Anterior cingulate cortex (tissue), 58 donors: ENCODE results near the gene SDSL.
A peak's percentile ranks its signal among the peaks of the same experiment; 100 is the strongest.

Source experiments
- DNase-seq, 58 donors: peaks; one replicate each; lab custom pipeline; 2025; lab: John Stamatoyannopoulos, UW

Gene SDSL

GRCh38 chr12:113396200-113396599 lies 26.0 kb upstream of the SDSL start:
- DNase-seq = no peak

- DNase-seq = peak in 38 of 58 donors; percentile 8 to 86 (median 48)
Measured at GRCh38 chr12:113396828-113397496, 25.2 kb upstream of the SDSL start.

DNA sequence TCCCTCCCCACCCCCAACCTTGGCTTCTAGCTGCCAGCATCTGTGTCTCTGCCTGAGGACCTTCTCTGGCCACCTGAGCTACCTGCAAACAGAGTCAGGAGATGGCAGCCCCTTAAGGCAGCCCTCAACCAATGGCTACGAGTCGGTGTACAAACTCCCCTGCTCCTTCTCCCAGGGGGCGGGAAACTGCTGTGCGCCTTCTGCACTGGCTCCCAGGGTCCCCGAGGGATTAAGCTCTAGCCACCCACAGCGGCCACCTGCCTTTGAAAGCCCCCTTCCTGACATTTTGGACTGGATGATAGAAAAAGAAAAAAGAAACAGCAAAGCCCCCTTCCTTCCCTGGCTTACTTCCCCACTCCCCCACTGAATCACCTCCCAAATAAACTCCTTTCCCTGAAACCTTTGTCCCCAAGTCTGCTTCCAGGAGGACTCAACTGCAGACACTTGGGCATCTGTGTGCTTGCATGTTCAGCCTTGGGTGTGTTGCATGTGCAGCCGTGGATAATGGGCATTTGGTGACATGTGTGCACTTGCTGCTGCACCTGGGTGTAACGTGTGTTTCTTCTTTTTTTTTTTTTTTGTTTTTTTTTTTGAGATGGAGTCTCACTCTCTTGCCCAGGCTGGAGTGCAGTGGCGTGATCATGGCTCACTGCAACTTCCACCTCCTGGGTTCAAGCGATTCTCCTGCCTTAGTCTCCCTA lies 24.5 kb upstream of the SDSL start:
- DNase-seq = no peak

DNA sequence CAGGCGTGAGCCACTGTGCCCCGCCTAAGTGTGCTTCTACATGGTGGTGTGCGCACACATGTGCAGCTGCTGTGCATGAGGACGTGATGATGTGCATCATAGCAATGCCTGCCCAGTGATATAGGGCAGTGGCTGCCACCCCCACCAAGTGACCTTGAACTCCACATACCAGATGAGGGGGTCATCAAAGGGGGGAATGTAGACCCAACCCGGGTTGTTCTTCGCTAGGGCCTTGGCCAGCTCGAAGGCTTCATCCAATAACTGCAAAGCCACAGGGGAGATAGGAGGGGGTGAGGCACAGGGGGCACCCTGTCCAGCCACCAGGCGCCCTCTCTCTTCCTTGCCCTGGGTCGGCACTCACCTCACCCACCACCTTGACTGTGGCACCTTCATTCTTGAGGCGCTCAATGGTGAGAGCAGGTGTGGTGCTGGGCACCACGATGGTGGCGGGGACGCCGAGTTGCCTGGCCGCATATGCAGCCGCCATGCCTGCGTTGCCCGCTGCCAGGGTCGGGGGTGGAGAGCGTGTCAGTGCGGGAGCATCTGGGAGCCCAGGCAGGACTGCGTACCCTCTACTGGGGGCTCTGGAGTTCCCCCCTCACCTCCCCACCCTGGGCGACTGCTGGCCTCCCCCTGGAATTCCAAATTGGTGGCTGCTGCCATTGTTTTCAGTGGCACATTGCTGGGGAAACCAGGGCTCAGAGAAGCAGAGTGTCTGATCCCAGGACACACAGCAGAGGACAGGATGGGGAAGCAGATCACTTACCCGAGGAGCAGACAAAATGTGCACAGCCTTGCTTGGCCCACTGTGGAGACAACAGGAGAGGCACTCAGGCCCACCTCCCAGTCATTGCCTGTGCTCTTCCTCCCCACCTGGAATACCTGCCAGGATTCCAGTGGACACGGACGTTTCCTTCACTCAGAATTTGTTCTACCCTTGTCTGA lies 23.6 kb upstream of the SDSL start:
- DNase-seq = no peak

- no peak for DNase-seq
Measured at GRCh38 chr12:113399490-113399889, 22.7 kb upstream of the SDSL start.

DNA sequence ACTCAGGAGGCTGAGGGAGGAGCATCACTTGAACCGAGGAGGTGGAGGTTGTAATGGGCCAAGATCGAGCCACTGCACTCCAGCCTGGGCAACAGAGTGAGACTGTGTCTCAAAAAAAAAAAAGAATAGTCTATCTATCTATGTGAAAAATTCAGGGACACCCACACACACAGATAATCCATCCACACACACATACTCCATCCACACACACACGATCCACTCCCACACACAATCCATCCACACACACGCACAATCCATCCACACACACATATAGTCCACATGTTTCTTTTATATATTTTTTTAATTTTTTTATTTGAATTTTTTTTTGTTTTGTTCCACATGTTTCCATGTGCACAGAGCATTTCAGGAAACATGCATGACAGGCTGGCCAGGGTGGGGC lies 21.8 kb upstream of the SDSL start:
- DNase-seq = no peak

DNA sequence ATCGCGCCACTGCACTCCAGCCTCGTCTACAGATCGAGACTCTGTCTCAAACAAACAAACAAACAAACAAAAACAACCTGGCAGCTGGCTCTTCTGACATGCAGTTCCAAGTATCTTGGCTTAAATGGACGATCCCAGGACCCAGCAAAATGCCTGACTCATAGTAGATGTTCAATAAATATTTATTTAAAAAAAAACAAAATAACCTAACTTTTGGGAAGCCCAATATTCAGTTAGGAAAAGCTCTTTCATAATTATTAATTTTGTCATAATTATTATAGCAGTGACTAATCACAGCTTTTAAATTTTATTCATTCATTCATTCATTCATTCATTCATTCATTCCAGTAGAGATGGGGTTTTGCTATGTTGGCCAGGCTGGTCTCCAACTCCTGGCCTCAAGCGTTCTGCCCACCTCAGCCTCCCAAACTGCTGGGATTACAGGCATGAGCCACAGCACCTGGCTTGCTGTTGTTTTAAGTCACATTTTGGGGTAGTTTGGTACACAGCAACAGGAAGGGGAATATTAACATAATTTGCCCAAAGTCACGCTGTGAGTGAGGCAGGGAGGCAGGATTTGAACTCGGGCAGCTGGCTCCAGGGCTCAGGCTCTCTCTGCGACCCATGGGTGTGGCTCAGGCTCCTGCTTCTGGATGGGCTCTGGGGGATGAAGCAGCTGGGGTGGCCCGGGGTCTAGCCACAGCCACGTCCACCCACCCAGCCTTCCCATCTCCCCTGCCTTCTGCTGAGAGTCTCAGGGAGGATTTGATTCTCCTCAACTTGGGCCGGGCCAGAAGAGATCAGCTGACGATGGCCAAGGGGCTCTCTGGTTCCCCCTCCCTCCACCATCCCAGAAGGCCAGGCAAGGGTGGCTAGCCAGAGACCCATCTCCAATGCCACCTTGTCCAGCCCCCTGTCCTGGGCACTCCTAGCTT lies 20.8 kb upstream of the SDSL start:
- no peak for DNase-seq

GRCh38 chr12:113402586-113403260 lies 19.5 kb upstream of the SDSL start:
- no peak for DNase-seq

DNA sequence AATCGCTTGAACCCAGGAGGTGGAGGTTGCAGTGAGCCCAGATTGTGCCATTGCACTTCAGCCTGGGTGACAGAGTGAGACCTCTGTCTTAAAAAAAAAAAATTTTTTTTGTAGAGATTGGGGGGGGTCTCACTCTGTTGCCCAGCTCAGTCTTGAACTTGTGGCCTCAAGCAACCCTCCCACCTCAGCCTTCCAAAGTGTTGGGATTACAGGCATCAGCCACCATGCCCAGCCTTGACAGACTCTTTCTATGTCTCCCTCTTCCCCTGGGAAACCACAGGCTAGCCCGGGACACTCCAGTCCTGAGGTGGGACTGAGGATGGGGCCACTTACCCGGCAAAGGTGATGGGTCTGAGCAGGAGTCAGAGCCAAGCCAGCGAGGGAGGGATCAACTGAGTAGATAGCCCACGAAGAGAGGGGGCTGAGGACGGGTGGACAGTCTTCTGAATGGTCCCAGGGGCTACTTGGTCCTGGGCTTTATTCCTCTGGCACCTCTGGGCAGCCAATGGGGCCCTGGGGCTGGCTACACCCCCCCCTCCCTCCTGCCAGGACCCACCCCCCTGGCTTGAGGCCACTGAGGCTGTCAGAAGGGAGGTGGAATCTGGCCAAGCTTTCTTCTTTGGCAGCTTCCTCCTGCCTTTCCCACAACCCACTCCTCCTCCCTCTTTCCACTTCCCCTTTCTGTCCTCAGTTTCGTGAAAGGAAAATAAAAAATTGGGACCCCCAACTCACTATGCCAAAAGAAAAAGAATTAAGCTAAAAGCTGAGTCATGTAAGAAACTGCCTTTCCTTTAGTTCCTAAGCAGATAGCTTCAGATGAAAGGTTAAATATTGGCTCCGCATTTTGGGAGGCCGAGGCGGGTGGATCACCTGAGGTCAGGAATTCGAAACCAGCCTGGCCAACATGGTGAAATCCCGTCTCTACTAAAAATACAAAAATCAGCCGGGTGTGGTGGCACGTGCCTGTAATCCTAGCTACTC lies 18.5 kb upstream of the SDSL start, which contains the start of gene SDS:
Gene SDS, minus strand, starts transcription at position 453 of the 981 bp plus-strand sequence. CDS start 4,179 bp downstream, outside the sequence.
- DNase-seq = peak in 52 of 58 donors; percentile 7 to 80 (median 53)

DNA sequence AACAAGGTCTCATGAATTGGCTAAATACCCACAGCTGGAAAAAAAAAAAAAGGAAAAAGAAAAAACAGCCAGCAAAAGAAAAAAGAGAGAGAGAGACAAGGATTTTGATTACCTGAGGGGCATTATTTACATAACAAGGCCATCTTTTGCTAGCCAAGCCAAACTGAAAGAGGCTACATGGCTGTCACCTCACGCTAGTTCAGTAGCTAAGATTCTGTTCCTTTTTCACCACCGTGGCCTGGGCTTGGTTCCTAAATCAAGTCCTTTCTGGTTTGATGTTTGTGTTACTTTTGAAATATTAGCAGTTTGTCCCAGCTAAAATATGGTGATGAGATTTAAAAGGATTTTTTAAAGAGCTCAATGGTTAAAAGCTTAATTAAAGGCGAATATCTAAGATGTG lies 16.5 kb upstream of the SDSL start:
- DNase-seq = no peak

DNA sequence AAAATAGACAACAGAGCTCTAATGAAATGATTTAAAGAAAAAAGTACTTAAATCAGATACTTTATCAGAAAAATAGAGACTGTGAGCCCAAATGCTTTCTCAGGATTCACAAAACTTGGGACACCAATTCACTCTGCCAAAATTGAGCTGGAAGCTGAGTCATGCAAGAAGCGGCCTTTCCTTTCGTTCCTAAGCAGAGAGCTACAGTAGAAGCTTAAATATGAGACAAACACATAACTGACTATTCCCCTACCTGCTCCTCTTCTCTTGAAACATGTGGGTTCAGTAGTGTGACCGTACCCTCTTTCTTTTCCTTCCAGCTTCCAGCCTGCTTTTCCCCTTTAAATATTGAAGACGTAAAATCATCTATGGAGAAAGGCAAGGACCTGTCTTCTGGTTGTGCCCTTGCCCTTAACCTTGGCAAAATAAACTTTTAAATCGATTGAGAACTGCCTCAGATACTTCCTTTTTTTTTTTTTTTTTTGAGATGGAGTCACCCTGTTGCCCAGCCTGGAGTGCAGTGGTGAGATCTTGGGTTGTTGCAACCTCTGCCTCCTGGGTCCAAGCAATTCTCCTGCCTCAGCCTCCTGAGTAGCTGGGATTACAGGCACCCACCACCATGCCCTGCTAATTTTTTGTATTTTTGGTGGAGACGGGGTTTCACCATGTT lies 14.1 kb upstream of the SDSL start:
- peak in 9 of 58 donors; percentile 2 to 39 (median 14) for DNase-seq

DNA sequence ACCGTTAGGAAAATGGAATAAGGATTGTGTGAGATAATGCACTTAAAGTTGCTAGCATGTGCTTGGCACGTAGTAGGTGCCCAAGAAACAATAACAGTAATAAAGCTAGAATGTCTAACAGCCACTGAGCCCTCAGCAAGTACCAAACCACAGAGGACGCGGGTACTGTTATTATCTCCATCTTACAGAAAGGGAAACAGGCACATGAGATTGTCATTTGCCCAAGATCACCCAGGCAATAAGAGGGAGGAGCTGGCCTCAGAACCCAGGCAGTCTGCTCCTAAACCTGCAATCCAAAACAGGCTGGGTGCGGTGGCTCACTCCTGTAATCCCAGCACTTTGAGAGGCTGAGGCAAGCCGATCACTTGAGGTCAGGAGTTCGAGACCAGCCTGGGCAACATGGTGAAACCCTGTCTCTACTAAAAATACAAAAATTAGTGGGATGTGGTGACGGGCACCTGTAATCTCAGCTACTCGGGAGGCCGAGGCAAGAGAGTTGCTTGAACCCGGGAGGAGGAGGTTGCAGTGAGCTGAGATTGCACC lies 13.4 kb upstream of the SDSL start:
- no peak for DNase-seq

GRCh38 chr12:113409462-113410124 lies 12.6 kb upstream of the SDSL start:
- DNase-seq = peak in 12 of 58 donors; percentile 5 to 44 (median 25)

DNA sequence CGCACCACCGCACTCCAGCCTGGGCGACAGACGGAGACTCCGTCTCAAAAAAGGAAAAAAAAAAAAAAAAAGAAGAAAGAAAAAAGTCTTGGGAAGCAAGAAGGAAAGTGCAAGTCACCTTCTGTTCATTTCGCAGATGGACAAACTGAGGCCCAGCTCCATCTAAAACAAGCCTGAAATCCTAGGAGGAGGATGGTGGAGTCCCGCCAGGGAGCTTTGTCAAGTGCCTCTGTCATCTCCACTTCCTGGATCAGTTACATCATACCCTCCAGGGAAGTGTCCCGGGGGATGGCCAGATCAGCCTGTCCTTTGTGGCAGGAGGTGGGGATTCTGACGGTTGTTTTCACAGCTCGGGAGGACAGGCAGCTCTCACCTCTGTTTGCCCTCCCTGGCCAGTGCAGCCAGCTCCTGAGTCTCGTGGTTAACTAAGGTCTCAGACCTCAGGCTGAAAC lies 8.7 kb upstream of the SDSL start:
- DNase-seq = no peak

- no peak for DNase-seq
Measured at GRCh38 chr12:113414519-113415038, 7.6 kb upstream of the SDSL start.

DNA sequence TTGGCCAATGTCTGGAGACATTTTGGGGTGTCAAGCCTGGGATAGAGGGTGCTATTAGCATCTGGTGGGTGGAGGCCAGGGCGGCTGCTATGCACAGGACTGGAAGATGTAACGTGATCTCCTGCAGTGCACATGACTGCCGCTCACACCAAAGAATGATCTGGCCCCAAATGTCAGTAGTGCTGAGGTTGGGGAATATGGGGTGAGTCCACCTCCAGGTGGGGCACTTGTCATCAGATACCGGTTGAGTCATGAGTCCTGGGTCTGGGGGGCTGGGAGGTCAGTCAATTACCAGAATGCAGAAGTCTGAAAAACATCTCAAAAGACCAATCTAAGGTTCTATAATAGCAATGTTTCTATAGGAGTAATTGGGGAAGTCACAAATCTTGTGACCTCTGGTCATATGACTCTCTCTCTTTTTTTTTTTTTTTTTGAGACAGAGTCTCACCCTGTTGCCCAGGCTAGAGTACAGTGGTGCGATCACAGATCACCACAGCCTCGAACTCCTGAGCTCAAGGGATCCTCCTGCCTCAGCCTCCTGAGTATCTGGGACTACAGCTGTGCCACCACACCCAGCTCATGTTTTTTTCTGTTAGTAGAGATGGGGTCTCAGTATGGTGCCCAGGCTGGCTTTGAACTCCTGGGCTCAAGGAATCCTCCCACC lies 6.0 kb upstream of the SDSL start:
- no peak for DNase-seq
